Measurements from ENCODE around the gene TRAP1.

TRAP1 gene

GRCh38 chr16:3717235-3718018 lies at the start of gene TRAP1:
TRAP1 (minus strand) TSS chr16:3717524; CDS start chr16:3717508, 16 bp downstream.
- no peaks in the 10 kb centered on the region for H3K27me3 ChIP-seq (ENCODE audit: control insufficient read depth, insufficient read depth, low read length)
- peaks cover 30% of the 10 kb centered on the region for H3K4me1 ChIP-seq (ENCODE audit: control insufficient read depth, insufficient read depth, low read length)
- H3K36me3 ChIP-seq (ENCODE audit: control insufficient read depth, insufficient read depth, low read length), result no peaks in the 10 kb centered on the region
- H3K9me3 ChIP-seq (ENCODE audit: control insufficient read depth, low read length), result no peaks in the 10 kb centered on the region
- H3K4me3 ChIP-seq (ENCODE audit: low read length), result peak within 1 kb of the TSS; percentile 74
- peak within 1 kb of the TSS; percentile 88 for H3K9ac ChIP-seq (ENCODE audit: low read length)

GRCh38 chr16:3766177-3766576 lies 48.9 kb upstream of the TRAP1 start:
- H3K36me3 ChIP-seq (ENCODE audit: control insufficient read depth, insufficient read depth, low read length), result peaks cover 18% of the 10 kb centered on the region
- H3K9ac ChIP-seq (ENCODE audit: low read length), result no peak overlapping the region
- H3K27me3 ChIP-seq (ENCODE audit: control insufficient read depth, insufficient read depth, low read length), result no peaks in the 10 kb centered on the region
- no peak overlapping the region for H3K4me3 ChIP-seq (ENCODE audit: low read length)
- no peaks in the 10 kb centered on the region for H3K4me1 ChIP-seq (ENCODE audit: control insufficient read depth, insufficient read depth, low read length)
- no peaks in the 10 kb centered on the region for H3K9me3 ChIP-seq (ENCODE audit: control insufficient read depth, low read length)

GRCh38 chr16:3764409-3764808 lies 47.1 kb upstream of the TRAP1 start:
- Histone ChIP-seq H3K9me3 (ENCODE audit: control insufficient read depth, low read length) (no peaks in the 10 kb centered on the region), H3K36me3 (ENCODE audit: control insufficient read depth, insufficient read depth, low read length) (peaks cover 18% of the 10 kb centered on the region), H3K27me3 (ENCODE audit: control insufficient read depth, insufficient read depth, low read length) (no peaks in the 10 kb centered on the region), H3K9ac (ENCODE audit: low read length) (no peak overlapping the region), H3K4me3 (ENCODE audit: low read length) (no peak overlapping the region), H3K4me1 (ENCODE audit: control insufficient read depth, insufficient read depth, low read length) (no peaks in the 10 kb centered on the region)

GRCh38 chr16:3762107-3762750 lies 44.9 kb upstream of the TRAP1 start:
- H3K36me3 ChIP-seq (ENCODE audit: control insufficient read depth, insufficient read depth, low read length), result peaks cover 15% of the 10 kb centered on the region
- H3K27me3 ChIP-seq (ENCODE audit: control insufficient read depth, insufficient read depth, low read length), result no peaks in the 10 kb centered on the region
- no peaks in the 10 kb centered on the region for H3K9me3 ChIP-seq (ENCODE audit: control insufficient read depth, low read length)
- no peaks in the 10 kb centered on the region for H3K4me1 ChIP-seq (ENCODE audit: control insufficient read depth, insufficient read depth, low read length)
- H3K4me3 ChIP-seq (ENCODE audit: low read length), result no peak overlapping the region
- no peak overlapping the region for H3K9ac ChIP-seq (ENCODE audit: low read length)

- Histone ChIP-seq H3K9ac (ENCODE audit: low read length) (no peak overlapping the region), H3K4me1 (ENCODE audit: control insufficient read depth, insufficient read depth, low read length) (no peaks in the 10 kb centered on the region), H3K27me3 (ENCODE audit: control insufficient read depth, insufficient read depth, low read length) (no peaks in the 10 kb centered on the region), H3K4me3 (ENCODE audit: low read length) (no peak overlapping the region), H3K36me3 (ENCODE audit: control insufficient read depth, insufficient read depth, low read length) (peaks cover 8% of the 10 kb centered on the region), H3K9me3 (ENCODE audit: control insufficient read depth, low read length) (no peaks in the 10 kb centered on the region)
Measured at GRCh38 chr16:3761375-3762106, 44.2 kb upstream of the TRAP1 start.

- Histone ChIP-seq H3K27me3 (ENCODE audit: control insufficient read depth, insufficient read depth, low read length) (no peaks in the 10 kb centered on the region), H3K36me3 (ENCODE audit: control insufficient read depth, insufficient read depth, low read length) (peaks cover 7% of the 10 kb centered on the region), H3K4me3 (ENCODE audit: low read length) (no peak overlapping the region), H3K9me3 (ENCODE audit: control insufficient read depth, low read length) (no peaks in the 10 kb centered on the region), H3K9ac (ENCODE audit: low read length) (no peak overlapping the region), H3K4me1 (ENCODE audit: control insufficient read depth, insufficient read depth, low read length) (no peaks in the 10 kb centered on the region)
Measured at GRCh38 chr16:3760518-3760917, 43.2 kb upstream of the TRAP1 start.

GRCh38 chr16:3759736-3760135 lies 42.4 kb upstream of the TRAP1 start:
- Histone ChIP-seq H3K9me3 (ENCODE audit: control insufficient read depth, low read length) (no peaks in the 10 kb centered on the region), H3K27me3 (ENCODE audit: control insufficient read depth, insufficient read depth, low read length) (no peaks in the 10 kb centered on the region), H3K9ac (ENCODE audit: low read length) (no peak overlapping the region), H3K36me3 (ENCODE audit: control insufficient read depth, insufficient read depth, low read length) (peaks cover 7% of the 10 kb centered on the region), H3K4me3 (ENCODE audit: low read length) (no peak overlapping the region), H3K4me1 (ENCODE audit: control insufficient read depth, insufficient read depth, low read length) (no peaks in the 10 kb centered on the region)

GRCh38 chr16:3756113-3756512 lies 38.8 kb upstream of the TRAP1 start:
- no peak overlapping the region for H3K9ac ChIP-seq (ENCODE audit: low read length)
- no peaks in the 10 kb centered on the region for H3K9me3 ChIP-seq (ENCODE audit: control insufficient read depth, low read length)
- peaks cover 10% of the 10 kb centered on the region for H3K36me3 ChIP-seq (ENCODE audit: control insufficient read depth, insufficient read depth, low read length)
- no peaks in the 10 kb centered on the region for H3K4me1 ChIP-seq (ENCODE audit: control insufficient read depth, insufficient read depth, low read length)
- no peaks in the 10 kb centered on the region for H3K27me3 ChIP-seq (ENCODE audit: control insufficient read depth, insufficient read depth, low read length)
- H3K4me3 ChIP-seq (ENCODE audit: low read length), result no peak overlapping the region

GRCh38 chr16:3755249-3755648 lies 37.9 kb upstream of the TRAP1 start:
- Histone ChIP-seq H3K4me1 (ENCODE audit: control insufficient read depth, insufficient read depth, low read length) (no peaks in the 10 kb centered on the region), H3K9ac (ENCODE audit: low read length) (no peak overlapping the region), H3K36me3 (ENCODE audit: control insufficient read depth, insufficient read depth, low read length) (peaks cover 10% of the 10 kb centered on the region), H3K27me3 (ENCODE audit: control insufficient read depth, insufficient read depth, low read length) (no peaks in the 10 kb centered on the region), H3K9me3 (ENCODE audit: control insufficient read depth, low read length) (no peaks in the 10 kb centered on the region), H3K4me3 (ENCODE audit: low read length) (no peak overlapping the region)

GRCh38 chr16:3754772-3755171 lies 37.4 kb upstream of the TRAP1 start:
- H3K27me3 ChIP-seq (ENCODE audit: control insufficient read depth, insufficient read depth, low read length), result no peaks in the 10 kb centered on the region
- H3K4me3 ChIP-seq (ENCODE audit: low read length), result no peak overlapping the region
- no peaks in the 10 kb centered on the region for H3K9me3 ChIP-seq (ENCODE audit: control insufficient read depth, low read length)
- no peaks in the 10 kb centered on the region for H3K4me1 ChIP-seq (ENCODE audit: control insufficient read depth, insufficient read depth, low read length)
- H3K9ac ChIP-seq (ENCODE audit: low read length), result no peak overlapping the region
- H3K36me3 ChIP-seq (ENCODE audit: control insufficient read depth, insufficient read depth, low read length), result peaks cover 10% of the 10 kb centered on the region

- H3K36me3 ChIP-seq (ENCODE audit: control insufficient read depth, insufficient read depth, low read length), result peaks cover 10% of the 10 kb centered on the region
- no peaks in the 10 kb centered on the region for H3K4me1 ChIP-seq (ENCODE audit: control insufficient read depth, insufficient read depth, low read length)
- H3K4me3 ChIP-seq (ENCODE audit: low read length), result no peak overlapping the region
- no peak overlapping the region for H3K9ac ChIP-seq (ENCODE audit: low read length)
- no peaks in the 10 kb centered on the region for H3K27me3 ChIP-seq (ENCODE audit: control insufficient read depth, insufficient read depth, low read length)
- H3K9me3 ChIP-seq (ENCODE audit: control insufficient read depth, low read length), result no peaks in the 10 kb centered on the region
Measured at GRCh38 chr16:3754081-3754703, 36.9 kb upstream of the TRAP1 start.

GRCh38 chr16:3752984-3753383 lies 35.7 kb upstream of the TRAP1 start:
- Histone ChIP-seq H3K36me3 (ENCODE audit: control insufficient read depth, insufficient read depth, low read length) (peaks cover 10% of the 10 kb centered on the region), H3K4me3 (ENCODE audit: low read length) (no peak overlapping the region), H3K9ac (ENCODE audit: low read length) (no peak overlapping the region), H3K27me3 (ENCODE audit: control insufficient read depth, insufficient read depth, low read length) (no peaks in the 10 kb centered on the region), H3K9me3 (ENCODE audit: control insufficient read depth, low read length) (no peaks in the 10 kb centered on the region), H3K4me1 (ENCODE audit: control insufficient read depth, insufficient read depth, low read length) (no peaks in the 10 kb centered on the region)

Data from mucosa of stomach (tissue), 1 donor.